CD1c-positive myeloid dendritic cell (primary cell): Measurements from ENCODE around the gene TCERG1L.
"Not testable (repeated sequence)": the region's sequence is repeated elsewhere in the genome, so short reads cannot be mapped to it uniquely, and the experiment has no call there.

Experiments used
- DNase-seq: peaks from one replicate; pipeline ENCODE4 v3.0.0-alpha.2; 2016; ENCODE audit errors: extremely low spot score

TCERG1L gene

GRCh38 chr10:131249955-131250344 is 61.6 kb downstream of the TCERG1L start:
- DNase-seq: no peak

- DNase-seq: no peak
These were observed 62.1 kb downstream of the TCERG1L start for GRCh38 chr10:131249238-131249954.

GRCh38 chr10:131248376-131249165 is 63.0 kb downstream of the TCERG1L start:
- DNase-seq: no peak

- DNase-seq: no peak
These were observed 63.6 kb downstream of the TCERG1L start for GRCh38 chr10:131247873-131248272.

DNA sequence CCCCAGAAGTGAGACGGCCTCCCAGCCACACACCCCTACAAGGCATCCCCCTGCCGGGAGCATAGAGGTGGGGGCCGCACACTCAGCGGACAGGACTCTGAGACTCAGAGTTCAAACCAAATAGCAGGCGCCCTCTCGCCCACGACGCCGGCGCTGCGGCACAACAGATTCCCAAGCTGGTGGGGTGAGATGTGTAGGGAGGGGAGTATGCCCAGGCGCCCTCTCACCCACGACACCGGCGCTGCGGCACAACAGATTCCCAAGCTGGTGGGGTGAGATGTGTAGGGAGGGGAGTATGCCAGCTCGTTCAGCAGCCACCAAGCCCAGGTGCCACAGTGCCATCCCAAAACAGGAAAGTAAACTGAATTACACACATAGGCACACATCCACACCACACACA is 64.7 kb downstream of the TCERG1L start:
- DNase-seq: no peak

GRCh38 chr10:131246089-131246488 is 65.4 kb downstream of the TCERG1L start:
- DNase-seq: no peak

DNA sequence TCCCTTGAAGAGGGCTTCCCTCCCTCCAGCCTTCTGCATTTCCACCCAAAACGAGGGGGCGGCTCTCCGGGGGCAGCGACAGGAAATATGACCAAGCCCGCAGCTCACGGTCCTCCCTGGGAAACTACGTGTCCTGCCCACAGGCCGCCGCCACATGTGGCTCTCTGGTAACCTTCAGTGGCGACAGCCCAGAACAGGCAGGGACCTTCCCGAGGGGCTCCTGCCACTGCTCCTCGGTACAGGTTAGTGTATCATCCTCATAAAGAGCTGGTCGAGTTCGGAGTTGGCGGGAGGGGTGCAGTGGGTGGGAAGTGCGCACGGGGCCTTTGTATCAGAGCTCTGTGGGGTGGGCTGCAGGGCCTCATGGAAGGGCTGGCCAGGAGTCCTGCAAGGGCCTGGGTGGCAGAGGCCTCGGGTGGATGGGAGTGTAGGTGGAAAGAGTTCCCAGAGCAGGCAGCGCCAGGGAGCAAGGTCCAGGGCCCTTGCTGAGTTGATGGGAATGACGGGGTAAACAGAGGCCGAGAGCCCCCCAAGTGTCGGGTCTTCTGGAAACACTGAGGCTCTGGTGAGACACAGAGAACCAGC is 66.0 kb downstream of the TCERG1L start:
- DNase-seq: no peak

- no peak for DNase-seq
These were observed 66.7 kb downstream of the TCERG1L start for GRCh38 chr10:131244836-131245235.

DNA sequence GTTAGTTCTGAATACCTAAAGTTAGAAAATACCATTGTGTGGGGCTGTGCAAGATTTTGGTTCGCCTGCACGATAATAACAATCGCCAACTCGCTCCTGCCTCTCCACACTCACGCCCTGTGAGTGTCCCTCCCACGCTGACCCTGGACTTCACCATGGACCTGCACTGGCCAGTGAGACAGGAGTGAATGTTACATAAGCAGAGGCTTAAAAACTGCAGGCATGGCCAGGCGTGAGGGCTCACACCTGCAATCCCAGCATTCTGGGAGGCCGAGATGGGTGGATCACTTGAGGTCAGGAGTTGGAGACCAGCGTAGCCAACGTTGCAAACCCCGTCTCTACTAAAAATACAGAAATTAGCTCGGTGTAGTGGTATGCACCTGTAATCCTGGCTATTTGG is 68.4 kb downstream of the TCERG1L start:
- no peak for DNase-seq

DNA sequence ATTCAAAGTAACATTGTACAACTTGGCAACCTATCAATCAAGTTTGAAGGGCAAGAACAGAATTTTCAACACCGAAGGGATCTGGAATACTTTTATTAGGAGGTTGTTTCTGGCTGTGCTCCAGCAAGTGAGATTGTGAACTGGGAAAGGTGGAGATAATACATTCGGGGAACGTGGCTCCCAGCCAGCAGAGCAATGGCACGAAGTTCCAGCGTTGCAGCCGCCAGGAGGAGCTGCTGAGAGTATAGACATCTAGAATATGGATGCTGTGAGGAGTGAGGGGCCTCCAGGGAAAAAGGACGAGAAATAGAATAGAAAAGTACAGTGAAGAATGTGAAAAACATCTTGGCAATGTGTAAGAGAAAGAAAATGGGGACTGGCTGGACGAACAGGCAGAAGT is 69.5 kb downstream of the TCERG1L start:
- no peak for DNase-seq

GRCh38 chr10:131240691-131241090 is 70.8 kb downstream of the TCERG1L start:
- DNase-seq: no peak

DNA sequence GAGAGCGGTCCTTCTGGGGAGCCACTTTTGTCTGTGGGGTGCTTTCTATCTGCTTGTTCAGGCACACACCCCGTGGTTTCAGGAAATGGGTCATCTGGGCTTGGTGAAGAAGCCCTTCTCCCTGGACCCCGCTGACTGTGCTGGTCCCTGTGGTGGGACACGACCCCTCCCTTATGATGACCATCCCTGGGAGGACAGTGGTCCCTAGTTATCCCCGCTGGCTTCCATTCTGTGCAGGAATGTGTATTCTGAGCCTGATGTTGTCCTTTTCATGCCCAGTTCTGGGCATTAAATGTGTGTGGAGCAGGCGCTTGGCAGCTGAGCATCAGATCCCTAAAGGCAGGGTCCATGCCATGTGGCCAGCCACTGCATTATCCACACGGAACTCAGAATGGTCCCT is 71.6 kb downstream of the TCERG1L start:
- no peak for DNase-seq

GRCh38 chr10:131239450-131239849 is 72.1 kb downstream of the TCERG1L start:
- no peak for DNase-seq

GRCh38 chr10:131238669-131239280 is 72.7 kb downstream of the TCERG1L start:
- DNase-seq: no peak

GRCh38 chr10:131237991-131238651 is 73.4 kb downstream of the TCERG1L start:
- no peak for DNase-seq

DNA sequence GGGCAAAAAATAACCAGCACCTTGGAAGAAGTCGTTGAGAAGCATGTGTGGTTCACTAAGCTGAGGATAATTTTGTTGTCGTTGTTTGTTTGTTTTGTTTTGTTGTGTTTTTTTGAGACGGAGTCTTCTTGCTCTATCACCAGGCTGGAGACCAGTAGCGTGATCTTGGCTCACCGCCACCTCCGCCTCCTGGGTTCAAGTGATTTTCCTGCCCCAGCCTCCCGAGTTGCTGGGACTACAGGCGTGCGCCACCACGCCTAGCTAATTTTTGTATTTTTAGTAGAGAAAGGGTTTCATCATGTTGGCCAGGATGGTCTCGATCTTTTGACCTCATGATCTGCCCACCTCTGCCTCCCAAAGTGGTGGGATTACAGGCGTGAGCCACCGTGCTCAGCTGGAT is 76.9 kb downstream of the TCERG1L start:
- not testable (repeated sequence) for DNase-seq

GRCh38 chr10:131233611-131234258 is 77.8 kb downstream of the TCERG1L start:
- no peak for DNase-seq

DNA sequence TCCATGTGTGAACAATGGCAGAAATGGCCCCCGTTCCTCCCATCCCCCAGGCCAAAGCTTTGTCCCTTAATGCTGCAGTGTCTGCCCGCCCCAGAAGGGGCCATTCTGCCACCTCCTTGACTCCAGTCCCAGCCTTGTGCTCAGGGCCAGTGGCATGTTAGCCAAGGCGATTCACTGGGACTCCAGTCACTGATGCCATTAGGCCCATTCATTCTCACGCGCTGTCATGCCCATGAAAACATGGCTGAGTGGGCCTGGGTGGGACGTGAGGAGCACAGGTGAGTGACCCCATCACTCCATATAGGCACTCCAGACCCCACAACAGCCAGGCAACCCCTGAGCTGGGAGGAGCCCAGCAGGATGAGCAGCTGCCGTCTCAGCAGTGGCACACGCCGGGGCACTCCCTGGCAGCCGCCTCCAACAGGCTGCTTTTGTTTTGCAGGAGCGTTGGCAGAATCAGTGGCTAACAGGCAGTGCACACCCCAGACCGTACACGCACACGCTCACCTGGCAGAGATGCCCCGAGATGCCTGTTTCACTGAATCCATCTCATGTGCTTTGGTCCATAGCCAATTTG is 79.5 kb downstream of the TCERG1L start:
- DNase-seq: no peak

DNA sequence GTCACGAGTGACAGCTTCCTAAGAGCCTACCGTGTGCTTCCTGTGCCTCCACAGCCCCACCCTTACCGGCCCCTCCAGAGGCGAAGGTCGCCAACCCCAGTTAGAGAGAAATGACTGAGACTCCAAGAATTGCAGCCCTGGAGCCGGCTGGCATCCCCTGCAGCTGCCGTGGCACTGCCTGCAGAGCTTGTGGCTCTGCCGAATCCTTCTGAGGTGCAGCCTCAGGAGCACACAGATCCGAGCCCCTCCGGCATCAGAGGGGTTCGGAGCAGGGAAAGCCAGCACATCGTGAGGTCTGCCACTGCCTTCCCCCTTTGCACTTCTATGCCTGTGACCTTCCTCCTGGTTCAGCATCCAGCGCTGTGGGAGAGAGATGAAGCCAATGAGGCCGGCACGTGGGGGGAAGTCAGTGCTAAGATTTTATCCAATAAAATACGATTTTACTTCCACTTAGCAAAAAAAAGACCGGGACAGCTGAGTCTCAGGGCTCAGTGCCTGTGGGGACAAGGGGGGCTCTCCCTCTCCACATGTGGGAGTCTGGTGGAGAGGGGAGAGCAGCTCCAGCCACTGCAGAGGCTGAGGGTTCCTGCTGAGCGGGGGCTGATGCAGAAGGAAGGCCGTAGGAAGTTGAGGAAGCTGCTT is 80.1 kb downstream of the TCERG1L start:
- DNase-seq: no peak

GRCh38 chr10:131230641-131231322 is 80.7 kb downstream of the TCERG1L start:
- no peak for DNase-seq
